Suprapubic skin (tissue), 4 donors: ENCODE measurements around the gene ITPR2. TPM values are rescaled to one million over a fixed set of nuclear protein-coding genes. Genes with fewer than 3 reads are reported as not detected.
"Not testable (repeated sequence)": the region's sequence is repeated elsewhere in the genome, so short reads cannot be mapped to it uniquely, and the experiment has no call there.

Experiments used
- DNase-seq, 2 donors: peaks; one replicate each; pipeline ENCODE4 v3.0.0-alpha.2; 2019; ENCODE audit warnings: low spot score in 2 of 2
- H3K27ac ChIP-seq: fragments of 200-600 bp; sonication (generic); one replicate; pipeline ENCODE4 v1.5.1; 2019
- H3K27me3 ChIP-seq: fragments of 200-600 bp; sonication (generic); one replicate; pipeline ENCODE4 v1.5.1; 2019
- H3K36me3 ChIP-seq: fragments of 200-600 bp; sonication (generic); one replicate; pipeline ENCODE4 v1.5.1; 2019
- H3K4me1 ChIP-seq: fragments of 200-600 bp; sonication (generic); one replicate; pipeline ENCODE4 v1.5.1; 2019
- H3K4me3 ChIP-seq: fragments of 200-600 bp; sonication (generic); one replicate; pipeline ENCODE4 v1.5.1; 2019; ENCODE audit warnings: mild to moderate bottlenecking
- H3K9me3 ChIP-seq: fragments of 200-600 bp; sonication (generic); one replicate; pipeline ENCODE4 v1.5.1; 2019
- CTCF ChIP-seq, 2 donors: fragments of 200-600 bp in 1 of 2; fragments of 450-650 bp in 1 of 2; sonication (generic) in 1 of 2; IDR thresholded peaks; one replicate each; pipeline ENCODE4 v1.5.1; 2016 to 2019; ENCODE audit warnings: antibody characterized with exemption in 2 of 2, mild to moderate bottlenecking in 1 of 2, moderate library complexity in 1 of 2
- EP300 ChIP-seq: sonication (generic); formaldehyde crosslinking; IDR thresholded peaks from one replicate; pipeline ENCODE4 v1.6.1; 2017; ENCODE audit warnings: antibody characterized with exemption
- POLR2A ChIP-seq, 2 donors: fragments of 450-650 bp; IDR thresholded peaks; one replicate each; pipeline ENCODE4 v1.6.1; 2017; ENCODE audit warnings: antibody characterized with exemption in 2 of 2, mild to moderate bottlenecking in 2 of 2, moderate library complexity in 2 of 2
- POLR2AphosphoS5 ChIP-seq, 3 donors: sonication (generic); formaldehyde crosslinking; IDR thresholded peaks; one replicate each; pipeline ENCODE4 v1.6.1; 2017; ENCODE audit warnings: antibody characterized with exemption in 3 of 3
- WGBS: methylation state at CpG from one replicate; pipeline ENCODE4 v1.1.5; 2018; 5-methylcytosine and 5-hydroxymethylcytosine counted together
- total RNA-seq, 4 donors: library from RNA; depleted of rRNA; stranded (reverse); fragments of >200 nt; gene quantifications; one replicate each; pipeline ENCODE4 v1.1.0, GENCODE V29; 2016

Gene ITPR2
- total RNA-seq, 4 donors from 2014 or later = 59.6 to 159 (median 72.1) TPM

GRCh38 chr12:26610774-26611173, 222.2 kb downstream of the ITPR2 start:
- Histone ChIP-seq H3K4me1 (no peaks in the 10 kb centered on the region), H3K27ac (no peak overlapping the region), H3K4me3 (no peak overlapping the region), H3K36me3 (peaks cover 4% of the 10 kb centered on the region), H3K27me3 (no peaks in the 10 kb centered on the region), H3K9me3 (no peaks in the 10 kb centered on the region)
- WGBS = 95% methylated on average over 8 of the region's 8 CpGs
- no peak for DNase-seq
- no peak for TF ChIP-seq POLR2AphosphoS5 (IDR thresholded peaks at IDR 0.05)
- TF ChIP-seq CTCF (IDR thresholded peaks at IDR 0.05) = no peak
- no peak for TF ChIP-seq POLR2A (IDR thresholded peaks at IDR 0.05)

- no peak overlapping the region for H3K4me3 ChIP-seq
Measured at GRCh38 chr12:26609986-26610385, 223.0 kb downstream of the ITPR2 start.

GRCh38 chr12:26608706-26609105, 224.3 kb downstream of the ITPR2 start:
- Histone ChIP-seq H3K27ac (no peak overlapping the region), H3K4me1 (no peaks in the 10 kb centered on the region), H3K36me3 (peaks cover 4% of the 10 kb centered on the region), H3K27me3 (no peaks in the 10 kb centered on the region), H3K4me3 (no peak overlapping the region), H3K9me3 (no peaks in the 10 kb centered on the region)
- WGBS = 68% methylated on average over 2 of the region's 2 CpGs
- TF ChIP-seq EP300 (no peak), CTCF (IDR thresholded peaks at IDR 0.05) (no peak), POLR2A (IDR thresholded peaks at IDR 0.05) (no peak), POLR2AphosphoS5 (IDR thresholded peaks at IDR 0.05) (no peak)
- DNase-seq = no peak

More at GRCh38 chr12:26609986-26610385, 223.0 kb downstream of the ITPR2 start:
- WGBS = 87% methylated on average over 1 of the region's 1 CpG
- Histone ChIP-seq H3K4me1 (no peaks in the 10 kb centered on the region), H3K36me3 (peaks cover 4% of the 10 kb centered on the region), H3K27me3 (no peaks in the 10 kb centered on the region), H3K27ac (no peak overlapping the region), H3K9me3 (no peaks in the 10 kb centered on the region)
- no peak for DNase-seq
- TF ChIP-seq EP300 (no peak), CTCF (IDR thresholded peaks at IDR 0.05) (no peak), POLR2AphosphoS5 (IDR thresholded peaks at IDR 0.05) (no peak), POLR2A (IDR thresholded peaks at IDR 0.05) (no peak)

GRCh38 chr12:26608273-26608672, 224.7 kb downstream of the ITPR2 start:
- DNase-seq = no peak
- 91% methylated on average over 10 of the region's 12 CpGs for WGBS
- H3K36me3 ChIP-seq = peaks cover 4% of the 10 kb centered on the region
- H3K4me3 ChIP-seq = no peak overlapping the region
- no peaks in the 10 kb centered on the region for H3K4me1 ChIP-seq
- H3K27ac ChIP-seq = no peak overlapping the region
- no peaks in the 10 kb centered on the region for H3K27me3 ChIP-seq
- no peaks in the 10 kb centered on the region for H3K9me3 ChIP-seq
- no peak for TF ChIP-seq CTCF (IDR thresholded peaks at IDR 0.05)
- TF ChIP-seq POLR2AphosphoS5 (IDR thresholded peaks at IDR 0.05) = no peak
- no peak for TF ChIP-seq EP300
- TF ChIP-seq POLR2A (IDR thresholded peaks at IDR 0.05) = no peak

- TF ChIP-seq POLR2A (IDR thresholded peaks at IDR 0.05) = no peak
- TF ChIP-seq EP300 = no peak
- TF ChIP-seq CTCF (IDR thresholded peaks at IDR 0.05) = no peak
- no peak for TF ChIP-seq POLR2AphosphoS5 (IDR thresholded peaks at IDR 0.05)
- Histone ChIP-seq H3K4me3 (no peak overlapping the region), H3K36me3 (peaks cover 7% of the 10 kb centered on the region), H3K27ac (no peak overlapping the region), H3K4me1 (no peaks in the 10 kb centered on the region), H3K27me3 (no peaks in the 10 kb centered on the region), H3K9me3 (no peaks in the 10 kb centered on the region)
- DNase-seq = no peak
Measured at GRCh38 chr12:26606911-26607310, 226.1 kb downstream of the ITPR2 start.

- DNase-seq, H3K4me3 ChIP-seq, H3K27ac ChIP-seq, H3K27me3 ChIP-seq, H3K36me3 ChIP-seq, H3K9me3 ChIP-seq, H3K4me1 ChIP-seq: not testable (repeated sequence)
- WGBS = 96% methylated on average over 7 of the region's 7 CpGs
Measured at GRCh38 chr12:26604813-26605212, 228.2 kb downstream of the ITPR2 start.
